Measurements from ENCODE around the gene TGFBI.
A peak's percentile ranks its signal among the peaks of the same experiment; 100 is the strongest.

Gene TGFBI

GRCh38 chr5:135990528-135991255 lies 38.1 kb upstream of the TGFBI start:
- TF ChIP-seq FOXP2 (optimal IDR thresholded peaks at IDR 0.05; ENCODE audit: borderline replicate concordance, extremely low read depth, extremely low read length, insufficient read depth) (no peak), REST (IDR thresholded peaks at IDR 0.05; ENCODE audit: insufficient read depth in 1 of 2, low read depth in 2 of 2, low read length in 2 of 2) (no peak), SIN3A (IDR thresholded peaks at IDR 0.05; ENCODE audit: borderline replicate concordance, insufficient read depth, low read length) (no peak), POLR2AphosphoS5 (IDR thresholded peaks at IDR 0.05; ENCODE audit: low read depth, low read length) (no peak), TAF1 (IDR thresholded peaks at IDR 0.05; ENCODE audit: borderline replicate concordance, insufficient read depth, low read length) (no peak)

- TF ChIP-seq TAF1 (IDR thresholded peaks at IDR 0.05; ENCODE audit: borderline replicate concordance, insufficient read depth, low read length), result no peak
- TF ChIP-seq REST (IDR thresholded peaks at IDR 0.05; ENCODE audit: insufficient read depth in 1 of 2, low read depth in 2 of 2, low read length in 2 of 2), result no peak
- no peak for TF ChIP-seq SIN3A (IDR thresholded peaks at IDR 0.05; ENCODE audit: borderline replicate concordance, insufficient read depth, low read length)
- no peak for TF ChIP-seq FOXP2 (optimal IDR thresholded peaks at IDR 0.05; ENCODE audit: borderline replicate concordance, extremely low read depth, extremely low read length, insufficient read depth)
- no peak for TF ChIP-seq POLR2AphosphoS5 (IDR thresholded peaks at IDR 0.05; ENCODE audit: low read depth, low read length)
These were observed 37.4 kb upstream of the TGFBI start for GRCh38 chr5:135991429-135991828.

GRCh38 chr5:135993335-135993879 lies 35.4 kb upstream of the TGFBI start:
- TF ChIP-seq SIN3A (IDR thresholded peaks at IDR 0.05; ENCODE audit: borderline replicate concordance, insufficient read depth, low read length) (no peak), FOXP2 (optimal IDR thresholded peaks at IDR 0.05; ENCODE audit: borderline replicate concordance, extremely low read depth, extremely low read length, insufficient read depth) (no peak), TAF1 (IDR thresholded peaks at IDR 0.05; ENCODE audit: borderline replicate concordance, insufficient read depth, low read length) (no peak), POLR2AphosphoS5 (IDR thresholded peaks at IDR 0.05; ENCODE audit: low read depth, low read length) (no peak), REST (IDR thresholded peaks at IDR 0.05; ENCODE audit: insufficient read depth in 1 of 2, low read depth in 2 of 2, low read length in 2 of 2) (no peak)

- TF ChIP-seq FOXP2 (optimal IDR thresholded peaks at IDR 0.05; ENCODE audit: borderline replicate concordance, extremely low read depth, extremely low read length, insufficient read depth) (peak; percentile 14), POLR2AphosphoS5 (IDR thresholded peaks at IDR 0.05; ENCODE audit: low read depth, low read length) (no peak), REST (IDR thresholded peaks at IDR 0.05; ENCODE audit: insufficient read depth in 1 of 2, low read depth in 2 of 2, low read length in 2 of 2) (no peak), SIN3A (IDR thresholded peaks at IDR 0.05; ENCODE audit: borderline replicate concordance, insufficient read depth, low read length) (no peak), TAF1 (IDR thresholded peaks at IDR 0.05; ENCODE audit: borderline replicate concordance, insufficient read depth, low read length) (no peak)
These were observed 34.7 kb upstream of the TGFBI start for GRCh38 chr5:135993880-135994636.
